ENCODE results near the gene NATD1. TPM values are rescaled to one million over a fixed set of nuclear protein-coding genes. Genes with fewer than 3 reads are reported as not detected.
A peak's percentile ranks its signal among the peaks of the same experiment; 100 is the strongest.

NATD1 gene, protein sequence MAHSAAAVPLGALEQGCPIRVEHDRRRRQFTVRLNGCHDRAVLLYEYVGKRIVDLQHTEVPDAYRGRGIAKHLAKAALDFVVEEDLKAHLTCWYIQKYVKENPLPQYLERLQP
- total RNA-seq: 10 to 100 TPM; 15.4 to 17.0 TPM

DNA sequence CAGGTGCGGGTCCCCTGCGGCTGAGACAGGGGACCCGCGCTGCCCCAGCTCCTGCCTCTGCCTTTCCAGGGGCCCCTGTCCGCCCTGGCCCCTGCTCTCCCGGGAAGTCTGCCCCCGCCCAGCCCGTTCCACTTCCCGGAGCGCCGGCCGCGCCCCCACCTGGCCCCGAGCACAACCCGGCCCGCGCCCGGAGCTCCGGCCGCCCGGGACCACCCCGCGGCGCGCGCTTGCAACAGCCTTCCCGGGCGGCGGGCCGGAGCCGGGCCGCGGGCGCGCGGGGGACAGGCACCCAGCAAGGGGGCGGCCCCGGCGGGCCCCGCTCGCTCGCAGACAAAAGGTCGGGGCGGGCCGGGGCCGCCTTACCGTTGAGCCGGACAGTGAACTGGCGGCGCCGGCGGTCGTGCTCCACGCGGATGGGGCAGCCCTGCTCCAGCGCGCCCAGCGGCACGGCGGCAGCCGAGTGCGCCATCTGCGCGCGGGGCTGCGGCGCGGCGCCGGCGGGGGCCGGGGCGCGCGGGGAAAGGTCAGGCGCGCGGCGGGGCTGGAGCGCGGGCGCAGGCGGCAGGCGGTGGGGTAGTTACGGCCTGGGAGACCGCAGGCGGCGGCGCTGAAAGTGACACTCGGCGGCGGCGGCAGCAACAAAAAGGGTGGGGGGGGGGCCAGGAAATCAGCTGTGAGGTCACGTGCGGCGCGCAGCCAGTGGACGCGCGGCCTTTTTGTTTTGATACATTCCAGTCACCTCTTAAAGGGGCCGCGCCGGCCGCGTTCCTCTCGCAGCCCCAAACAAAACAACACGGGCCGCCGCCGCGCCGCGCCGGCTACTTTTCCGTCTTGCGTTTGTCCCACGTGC, at the start of gene NATD1:
Gene NATD1, minus strand, starts transcription at position 615 of the 850 bp plus-strand sequence. Its CDS starts 146 bp downstream, at position 469.
- H3K36me3 ChIP-seq: no peaks in the 10 kb centered on the region
- no peaks in the 10 kb centered on the region for H3K27me3 ChIP-seq
- peak; percentile 95 for DNase-seq (ENCODE audit: low spot score)
- H3K4me3 ChIP-seq: peak within 1 kb of the TSS; percentile 65 to 71
- TF ChIP-seq, protein P1, sequence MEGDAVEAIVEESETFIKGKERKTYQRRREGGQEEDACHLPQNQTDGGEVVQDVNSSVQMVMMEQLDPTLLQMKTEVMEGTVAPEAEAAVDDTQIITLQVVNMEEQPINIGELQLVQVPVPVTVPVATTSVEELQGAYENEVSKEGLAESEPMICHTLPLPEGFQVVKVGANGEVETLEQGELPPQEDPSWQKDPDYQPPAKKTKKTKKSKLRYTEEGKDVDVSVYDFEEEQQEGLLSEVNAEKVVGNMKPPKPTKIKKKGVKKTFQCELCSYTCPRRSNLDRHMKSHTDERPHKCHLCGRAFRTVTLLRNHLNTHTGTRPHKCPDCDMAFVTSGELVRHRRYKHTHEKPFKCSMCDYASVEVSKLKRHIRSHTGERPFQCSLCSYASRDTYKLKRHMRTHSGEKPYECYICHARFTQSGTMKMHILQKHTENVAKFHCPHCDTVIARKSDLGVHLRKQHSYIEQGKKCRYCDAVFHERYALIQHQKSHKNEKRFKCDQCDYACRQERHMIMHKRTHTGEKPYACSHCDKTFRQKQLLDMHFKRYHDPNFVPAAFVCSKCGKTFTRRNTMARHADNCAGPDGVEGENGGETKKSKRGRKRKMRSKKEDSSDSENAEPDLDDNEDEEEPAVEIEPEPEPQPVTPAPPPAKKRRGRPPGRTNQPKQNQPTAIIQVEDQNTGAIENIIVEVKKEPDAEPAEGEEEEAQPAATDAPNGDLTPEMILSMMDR (IDR thresholded peaks at IDR 0.05): no peak
- H3K9me3 ChIP-seq: no peaks in the 10 kb centered on the region
- H3K4me1 ChIP-seq: peaks cover 0 to 52% of the 10 kb centered on the region in 2 donors
- H3K27ac ChIP-seq: peak within 1 kb of the TSS; percentile 76 to 79

DNA sequence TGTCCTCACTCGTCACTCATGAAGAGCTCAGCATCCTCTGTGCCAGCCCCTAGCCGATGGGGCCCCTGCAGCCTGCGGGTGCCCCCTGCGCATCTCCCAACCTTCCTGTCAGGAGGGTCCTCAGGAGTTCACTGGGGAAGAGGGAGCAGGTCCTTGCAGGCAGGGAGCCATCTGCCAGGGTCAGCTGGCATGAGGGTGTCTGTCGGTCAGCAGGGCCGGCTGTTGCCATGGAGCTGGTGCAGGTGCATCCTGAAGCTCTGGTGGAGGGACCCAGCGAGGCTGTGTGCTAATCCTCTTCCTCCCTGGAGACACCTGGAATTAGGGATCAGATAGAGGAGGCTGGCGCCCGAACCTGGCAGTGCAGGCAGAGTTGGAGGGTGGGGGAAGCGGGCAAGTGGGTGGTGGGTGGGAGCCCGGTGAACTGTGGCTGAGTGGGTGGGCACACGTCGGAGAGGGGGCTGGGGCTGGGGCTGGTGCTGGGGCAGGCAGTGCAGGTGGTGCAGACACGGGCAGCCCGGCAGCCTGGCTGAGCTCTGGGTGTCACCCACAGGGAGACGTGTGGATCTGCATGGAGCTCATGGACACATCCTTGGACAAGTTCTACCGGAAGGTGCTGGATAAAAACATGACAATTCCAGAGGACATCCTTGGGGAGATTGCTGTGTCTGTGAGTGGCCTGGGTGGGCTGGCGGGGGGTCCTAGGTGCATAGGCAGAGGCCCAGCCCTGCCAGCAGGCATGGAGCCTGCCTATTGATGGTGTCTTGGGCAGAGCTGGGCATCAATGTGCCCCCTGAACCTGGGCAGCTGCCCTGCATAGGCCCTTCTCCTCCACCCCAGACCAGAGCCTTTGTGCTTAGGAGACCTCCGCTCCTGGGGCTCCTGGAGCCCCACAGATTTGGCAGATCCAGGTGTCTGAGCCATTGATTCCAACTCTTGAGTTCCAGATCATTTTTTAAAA, 48.7 kb upstream of the NATD1 start:
- Histone ChIP-seq H3K27me3 (no peaks in the 10 kb centered on the region), H3K4me1 (peaks cover 0 to 10% of the 10 kb centered on the region in 2 donors), H3K4me3 (no peak overlapping the region), H3K9me3 (no peaks in the 10 kb centered on the region), H3K27ac (no peak overlapping the region), H3K36me3 (peaks cover 82% of the 10 kb centered on the region)
- no peak for DNase-seq (ENCODE audit: low spot score)
- TF ChIP-seq, protein P1 (IDR thresholded peaks at IDR 0.05): no peak

DNA sequence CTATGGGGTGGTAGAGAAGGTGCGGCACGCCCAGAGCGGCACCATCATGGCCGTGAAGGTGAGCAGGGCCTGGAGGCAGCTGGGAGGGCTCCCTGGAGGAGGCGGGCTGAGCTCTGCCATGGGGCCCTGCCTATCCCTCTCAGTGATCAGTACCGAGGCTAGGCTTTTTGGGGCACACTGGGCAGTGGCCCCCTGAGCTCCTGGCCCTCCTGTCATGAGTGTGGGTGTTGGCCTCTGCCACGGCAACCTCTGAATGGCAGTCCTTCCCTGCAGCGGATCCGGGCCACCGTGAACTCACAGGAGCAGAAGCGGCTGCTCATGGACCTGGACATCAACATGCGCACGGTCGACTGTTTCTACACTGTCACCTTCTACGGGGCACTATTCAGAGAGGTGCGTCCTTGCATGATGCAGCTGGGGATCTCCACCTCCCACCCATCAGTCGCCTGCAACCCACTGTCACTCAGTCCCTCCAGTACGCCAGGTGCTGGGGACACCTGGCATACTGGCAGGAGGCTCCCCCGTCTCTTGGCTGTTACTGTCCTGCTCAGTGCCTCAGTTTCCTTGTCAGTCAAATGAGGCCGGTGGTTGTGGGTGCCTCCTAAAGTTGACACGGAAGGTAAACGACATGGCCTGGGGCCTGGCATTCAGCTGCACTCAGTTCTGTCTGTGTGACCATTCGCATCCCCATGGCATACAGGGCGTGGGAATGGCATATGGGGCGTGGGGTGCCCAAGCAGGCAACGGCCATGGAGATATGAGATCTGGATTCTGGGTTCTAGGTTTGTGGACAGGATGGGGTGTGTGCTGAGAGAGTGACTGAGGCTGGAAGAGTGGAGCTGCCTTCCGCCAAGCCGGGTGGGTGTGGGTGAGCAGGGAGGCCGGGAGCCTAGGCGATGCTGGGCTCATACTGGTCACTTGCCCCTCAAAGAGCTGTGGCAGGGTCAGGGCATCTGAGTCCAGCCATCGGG, 47.7 kb upstream of the NATD1 start:
- TF ChIP-seq, protein P1 (IDR thresholded peaks at IDR 0.05): no peak
- no peak for DNase-seq (ENCODE audit: low spot score)
- no peak overlapping the region for H3K4me3 ChIP-seq
- peaks cover 0 to 20% of the 10 kb centered on the region in 2 donors for H3K4me1 ChIP-seq
- no peak overlapping the region for H3K27ac ChIP-seq
- H3K36me3 ChIP-seq: peaks cover 72% of the 10 kb centered on the region
- H3K9me3 ChIP-seq: no peaks in the 10 kb centered on the region
- H3K27me3 ChIP-seq: no peaks in the 10 kb centered on the region

DNA sequence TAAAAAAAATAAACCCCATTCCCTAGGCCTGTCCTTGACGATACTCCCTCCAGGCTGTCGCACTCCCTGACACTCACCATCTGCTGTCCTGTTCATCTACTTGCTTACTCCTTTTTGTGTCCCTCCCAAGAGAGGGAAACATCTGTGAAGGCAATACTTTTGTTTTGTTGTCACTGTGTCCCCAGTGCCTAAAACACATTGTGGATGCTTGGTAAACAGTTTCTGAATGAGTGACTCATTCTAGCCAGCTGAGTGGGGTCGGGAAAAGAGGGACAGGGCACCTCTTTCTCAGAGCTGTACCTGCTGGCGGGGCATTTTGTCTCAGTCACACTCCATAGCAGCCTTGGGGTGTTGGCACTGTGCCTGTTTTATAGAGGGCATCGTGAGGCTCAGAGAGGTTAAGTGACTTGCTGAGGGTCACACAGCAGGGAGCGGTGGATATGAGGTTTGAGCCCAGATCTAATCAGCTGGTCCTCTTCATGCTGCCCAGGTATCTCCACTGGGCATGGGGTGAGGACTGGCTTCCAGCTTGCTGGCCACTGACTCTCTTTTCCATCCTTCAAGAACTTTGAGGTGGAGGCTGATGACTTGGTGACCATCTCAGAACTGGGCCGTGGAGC, 46.9 kb upstream of the NATD1 start:
- H3K27me3 ChIP-seq: no peaks in the 10 kb centered on the region
- no peak overlapping the region for H3K4me3 ChIP-seq
- H3K36me3 ChIP-seq: peaks cover 65% of the 10 kb centered on the region
- no peak for DNase-seq (ENCODE audit: low spot score)
- no peak overlapping the region for H3K27ac ChIP-seq
- H3K4me1 ChIP-seq: peaks cover 0 to 27% of the 10 kb centered on the region in 2 donors
- no peaks in the 10 kb centered on the region for H3K9me3 ChIP-seq
- TF ChIP-seq, protein P1 (IDR thresholded peaks at IDR 0.05): no peak

Measured in right atrium auricular region (tissue), 2 donors.